ENCODE data around the gene AWAT2.

DNA sequence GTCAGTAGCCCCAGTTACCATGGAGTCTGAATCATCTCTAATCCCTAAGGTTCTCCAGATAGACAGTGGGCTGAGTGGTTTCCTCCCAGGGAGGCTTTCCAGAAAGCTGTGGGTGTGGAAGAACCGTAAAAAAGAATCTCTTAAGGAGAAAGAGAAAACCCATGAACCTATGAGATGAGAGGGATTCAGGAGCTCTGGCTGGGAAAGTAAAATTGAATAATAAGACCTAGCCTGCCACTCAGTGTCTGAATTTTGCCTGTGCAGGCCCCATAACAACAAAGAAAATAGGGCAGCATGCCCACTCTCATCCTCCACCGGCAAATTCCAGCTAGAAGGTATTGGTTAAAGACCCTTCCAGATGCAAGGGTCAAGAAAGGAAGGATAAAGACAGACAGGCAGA is 16.9 kb downstream of the AWAT2 start:
- TF ChIP-seq, protein P1, sequence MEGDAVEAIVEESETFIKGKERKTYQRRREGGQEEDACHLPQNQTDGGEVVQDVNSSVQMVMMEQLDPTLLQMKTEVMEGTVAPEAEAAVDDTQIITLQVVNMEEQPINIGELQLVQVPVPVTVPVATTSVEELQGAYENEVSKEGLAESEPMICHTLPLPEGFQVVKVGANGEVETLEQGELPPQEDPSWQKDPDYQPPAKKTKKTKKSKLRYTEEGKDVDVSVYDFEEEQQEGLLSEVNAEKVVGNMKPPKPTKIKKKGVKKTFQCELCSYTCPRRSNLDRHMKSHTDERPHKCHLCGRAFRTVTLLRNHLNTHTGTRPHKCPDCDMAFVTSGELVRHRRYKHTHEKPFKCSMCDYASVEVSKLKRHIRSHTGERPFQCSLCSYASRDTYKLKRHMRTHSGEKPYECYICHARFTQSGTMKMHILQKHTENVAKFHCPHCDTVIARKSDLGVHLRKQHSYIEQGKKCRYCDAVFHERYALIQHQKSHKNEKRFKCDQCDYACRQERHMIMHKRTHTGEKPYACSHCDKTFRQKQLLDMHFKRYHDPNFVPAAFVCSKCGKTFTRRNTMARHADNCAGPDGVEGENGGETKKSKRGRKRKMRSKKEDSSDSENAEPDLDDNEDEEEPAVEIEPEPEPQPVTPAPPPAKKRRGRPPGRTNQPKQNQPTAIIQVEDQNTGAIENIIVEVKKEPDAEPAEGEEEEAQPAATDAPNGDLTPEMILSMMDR (IDR thresholded peaks at IDR 0.05) = no peak
- TF ChIP-seq POLR2A (IDR thresholded peaks at IDR 0.05) = no peak
- TF ChIP-seq EP300 (IDR thresholded peaks at IDR 0.05) = no peak
- no peak for TF ChIP-seq POLR2AphosphoS5 (IDR thresholded peaks at IDR 0.05)
